Right atrium auricular region (tissue), 2 donors: ENCODE results near the gene ARFGAP2. TPM values are rescaled to one million over a fixed set of nuclear protein-coding genes. Genes with fewer than 3 reads are reported as not detected.

Experiments
- DNase-seq: peaks from one replicate; pipeline ENCODE4 v3.0.0-alpha.2; 2019; ENCODE audit warnings: low spot score
- H3K27ac ChIP-seq, 2 donors: fragments of 200-600 bp; sonication (generic); 1 replicate in 1 of 2; 2 replicates in 1 of 2; pipeline ENCODE4 v1.5.1; 2016 to 2019
- H3K27me3 ChIP-seq, 2 donors: fragments of 200-600 bp; sonication (generic); one replicate each; pipeline versions ENCODE4 v1.5.1 to v1.6.0; 2017 to 2019
- H3K36me3 ChIP-seq: fragments of 200-600 bp; sonication (generic); one replicate; pipeline ENCODE4 v1.5.1; 2016
- H3K4me1 ChIP-seq, 2 donors: fragments of 200-600 bp; sonication (generic); one replicate each; pipeline versions ENCODE4 v1.5.1 to v1.6.0; 2017 to 2019
- H3K4me3 ChIP-seq, 2 donors: fragments of 200-600 bp; sonication (generic); 1 replicate in 1 of 2; 2 replicates in 1 of 2; pipeline ENCODE4 v1.5.1; 2017 to 2019; ENCODE audit warnings: mild to moderate bottlenecking in 1 of 2, moderate library complexity in 1 of 2
- H3K9me3 ChIP-seq, 2 donors: fragments of 200-600 bp; sonication (generic); one replicate each; pipeline ENCODE4 v1.5.1; 2019
- CTCF ChIP-seq, 2 donors: fragments of 200-600 bp; sonication (generic); IDR thresholded peaks; one replicate each; pipeline ENCODE4 v1.5.1; 2019; ENCODE audit warnings: antibody characterized with exemption in 2 of 2
- total RNA-seq, 2 donors: library from RNA; depleted of rRNA; stranded (reverse); fragments of >200 nt; gene quantifications; one replicate each; pipeline ENCODE4 v1.1.0, GENCODE V29; 2016

ARFGAP2 gene
- total RNA-seq, 2 donors from 2014 or later: 75.1 to 78.0 TPM

GRCh38 chr11:47184711-47185304 lies 8.1 kb upstream of the ARFGAP2 start:
- H3K4me1 ChIP-seq: peaks cover 0 to 85% of the 10 kb centered on the region in 2 donors
- H3K36me3 ChIP-seq: peaks cover 12% of the 10 kb centered on the region
- no peaks in the 10 kb centered on the region for H3K27me3 ChIP-seq
- DNase-seq: no peak
- no peak for TF ChIP-seq CTCF (IDR thresholded peaks at IDR 0.05)
- H3K9me3 ChIP-seq: no peaks in the 10 kb centered on the region
- H3K27ac ChIP-seq: peak overlapping the region; percentile 93 to 99
- H3K4me3 ChIP-seq: peak overlapping the region; percentile 70

GRCh38 chr11:47183969-47184368 lies 7.3 kb upstream of the ARFGAP2 start:
- no peaks in the 10 kb centered on the region for H3K9me3 ChIP-seq
- H3K4me3 ChIP-seq: no peak overlapping the region
- TF ChIP-seq CTCF (IDR thresholded peaks at IDR 0.05): no peak
- DNase-seq: no peak
- peaks cover 20% of the 10 kb centered on the region for H3K36me3 ChIP-seq
- H3K27me3 ChIP-seq: no peaks in the 10 kb centered on the region
- H3K4me1 ChIP-seq: peaks cover 0 to 79% of the 10 kb centered on the region in 2 donors
- H3K27ac ChIP-seq: peak overlapping the region; percentile 93 to 99

- peaks cover 27% of the 10 kb centered on the region for H3K36me3 ChIP-seq
- H3K9me3 ChIP-seq: no peaks in the 10 kb centered on the region
- TF ChIP-seq CTCF (IDR thresholded peaks at IDR 0.05): no peak
- H3K4me3 ChIP-seq: peak overlapping the region; percentile 34 to 44
- H3K4me1 ChIP-seq: peaks cover 0 to 83% of the 10 kb centered on the region in 2 donors
- H3K27ac ChIP-seq: peak overlapping the region; percentile 93 to 99
- no peak for DNase-seq
- no peaks in the 10 kb centered on the region for H3K27me3 ChIP-seq
Measured at GRCh38 chr11:47183031-47183856, 6.6 kb upstream of the ARFGAP2 start.

- peaks cover 0 to 84% of the 10 kb centered on the region in 2 donors for H3K4me1 ChIP-seq
- no peaks in the 10 kb centered on the region for H3K27me3 ChIP-seq
- H3K36me3 ChIP-seq: peaks cover 31% of the 10 kb centered on the region
- peak overlapping the region; percentile 93 to 99 for H3K27ac ChIP-seq
- peak overlapping the region; percentile 34 to 44 for H3K4me3 ChIP-seq
- no peaks in the 10 kb centered on the region for H3K9me3 ChIP-seq
- peak in 1 of 2 donors; percentile 32 for TF ChIP-seq CTCF (IDR thresholded peaks at IDR 0.05)
- DNase-seq: no peak
Measured at GRCh38 chr11:47182380-47182779, 5.7 kb upstream of the ARFGAP2 start.

- TF ChIP-seq CTCF (IDR thresholded peaks at IDR 0.05): no peak
- Histone ChIP-seq H3K4me3 (no peak overlapping the region), H3K36me3 (peaks cover 31% of the 10 kb centered on the region), H3K27ac (peak overlapping the region; percentile 93 to 99), H3K4me1 (peaks cover 0 to 77% of the 10 kb centered on the region in 2 donors), H3K27me3 (no peaks in the 10 kb centered on the region), H3K9me3 (no peaks in the 10 kb centered on the region)
- DNase-seq: no peak
Measured at GRCh38 chr11:47181271-47181670, 4.6 kb upstream of the ARFGAP2 start.
